Muscle layer of duodenum (tissue), 2 donors: Measurements from ENCODE around the gene P2RY12.

Experiments
- H3K27ac ChIP-seq: one replicate; pipeline ENCODE4 v1.7.0; 2013; ENCODE audit warnings: mild to moderate bottlenecking, low read length
- H3K27me3 ChIP-seq: one replicate; pipeline ENCODE4 v1.7.0; 2013; ENCODE audit warnings: low read depth, mild to moderate bottlenecking, control low read depth, low read length
- H3K36me3 ChIP-seq, 2 donors: one replicate each; pipeline ENCODE4 v1.7.0; 2013; ENCODE audit warnings: low read length in 2 of 2, control low read depth in 1 of 2, mild to moderate bottlenecking in 1 of 2; ENCODE audit not compliant: insufficient read depth in 2 of 2, control insufficient read depth in 1 of 2
- H3K4me1 ChIP-seq, 2 donors: one replicate each; pipeline ENCODE4 v1.7.0; 2013; ENCODE audit warnings: low read length in 2 of 2, mild to moderate bottlenecking in 2 of 2, control low read depth in 1 of 2, moderate library complexity in 1 of 2; ENCODE audit not compliant: insufficient read depth in 2 of 2, control insufficient read depth in 1 of 2
- H3K4me3 ChIP-seq, 2 donors: one replicate each; pipeline ENCODE4 v1.7.0; 2013; ENCODE audit warnings: low read length in 2 of 2, low read depth in 1 of 2, mild to moderate bottlenecking in 1 of 2
- H3K9me3 ChIP-seq, 2 donors: one replicate each; pipeline ENCODE4 v1.7.0; 2013; ENCODE audit warnings: low read length in 2 of 2, control low read depth in 1 of 2, mild to moderate bottlenecking in 1 of 2; ENCODE audit not compliant: control insufficient read depth in 1 of 2
- donor health status: healthy.

P2RY12 gene

DNA sequence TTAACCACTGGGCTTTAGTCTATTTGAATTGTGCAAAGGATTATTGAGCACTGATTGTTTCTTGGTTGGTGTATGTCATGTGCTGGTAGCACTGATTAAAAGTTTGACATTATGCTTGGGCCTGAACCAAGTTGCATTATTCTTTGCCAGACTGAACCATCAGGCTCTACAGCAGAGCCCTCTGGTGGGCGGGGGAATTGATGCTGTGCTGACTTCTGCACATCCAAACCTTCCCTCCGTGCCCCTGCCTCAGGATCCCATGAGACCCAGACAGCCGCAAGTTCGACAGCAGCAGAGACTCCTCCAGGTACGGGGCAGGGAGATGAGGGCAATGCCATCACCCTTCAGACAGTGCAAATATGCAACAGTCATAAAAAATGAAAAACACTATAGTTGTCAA lies 28.4 kb upstream of the P2RY12 start:
- Histone ChIP-seq H3K36me3 (no peaks in the 10 kb centered on the region), H3K4me3 (no peak overlapping the region), H3K27ac (no peak overlapping the region), H3K27me3 (no peaks in the 10 kb centered on the region), H3K4me1 (peaks cover 0 to 7% of the 10 kb centered on the region in 2 donors), H3K9me3 (no peaks in the 10 kb centered on the region)

DNA sequence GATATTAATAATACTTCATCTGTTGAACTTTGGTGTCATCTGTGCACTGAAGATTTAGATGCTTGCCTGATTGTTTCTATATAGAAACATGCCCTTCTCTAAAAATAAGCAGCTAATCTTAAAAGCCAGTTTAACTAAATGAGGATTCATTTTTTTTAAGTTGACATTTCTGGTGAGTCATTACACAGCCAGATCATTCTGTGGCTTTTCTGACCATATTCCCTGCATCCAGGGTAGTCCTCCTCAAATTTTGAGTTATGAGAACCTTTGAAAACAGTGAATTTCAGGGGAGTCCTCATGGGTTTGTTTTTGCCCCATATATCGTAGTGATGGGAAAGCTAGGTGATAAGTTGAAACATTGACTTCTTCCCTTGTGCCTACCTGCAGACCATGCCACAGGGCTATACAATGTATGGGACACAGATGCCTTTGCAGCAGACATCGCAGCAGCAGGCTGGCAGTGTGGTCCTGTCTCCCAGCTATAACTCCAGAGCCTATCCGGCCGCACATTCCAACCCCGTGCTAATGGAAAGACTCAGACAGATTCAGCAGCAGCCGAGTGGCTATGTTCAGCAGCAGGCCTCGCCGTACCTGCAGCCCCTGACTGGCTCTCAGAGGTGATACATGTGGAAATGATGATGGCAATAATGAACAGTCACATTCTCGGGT lies 26.5 kb upstream of the P2RY12 start:
- H3K4me3 ChIP-seq, result no peak overlapping the region
- no peaks in the 10 kb centered on the region for H3K9me3 ChIP-seq
- peaks cover 0 to 7% of the 10 kb centered on the region in 2 donors for H3K4me1 ChIP-seq
- H3K36me3 ChIP-seq, result no peaks in the 10 kb centered on the region
- no peaks in the 10 kb centered on the region for H3K27me3 ChIP-seq
- no peak overlapping the region for H3K27ac ChIP-seq

DNA sequence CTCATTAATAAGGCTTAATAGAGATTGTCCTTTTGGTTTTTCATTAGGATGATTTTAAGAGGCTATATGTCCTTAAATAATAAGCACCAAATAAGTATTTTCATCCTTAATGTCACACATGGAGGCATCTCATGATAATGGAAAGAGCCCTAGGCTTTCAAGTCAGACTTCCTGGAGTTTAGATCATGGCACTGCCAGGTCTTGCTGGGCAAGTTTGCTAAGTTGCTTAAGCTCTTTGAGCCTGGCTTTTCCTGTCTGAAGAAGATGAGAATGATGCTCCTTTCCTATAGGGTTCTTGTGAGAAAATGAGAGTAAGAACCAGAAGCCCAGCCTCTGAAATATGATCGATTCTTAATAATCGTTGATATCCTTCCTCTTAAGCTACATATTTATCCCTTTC lies 23.4 kb upstream of the P2RY12 start:
- Histone ChIP-seq H3K36me3 (no peaks in the 10 kb centered on the region), H3K4me1 (peaks cover 0 to 7% of the 10 kb centered on the region in 2 donors), H3K4me3 (no peak overlapping the region)

DNA sequence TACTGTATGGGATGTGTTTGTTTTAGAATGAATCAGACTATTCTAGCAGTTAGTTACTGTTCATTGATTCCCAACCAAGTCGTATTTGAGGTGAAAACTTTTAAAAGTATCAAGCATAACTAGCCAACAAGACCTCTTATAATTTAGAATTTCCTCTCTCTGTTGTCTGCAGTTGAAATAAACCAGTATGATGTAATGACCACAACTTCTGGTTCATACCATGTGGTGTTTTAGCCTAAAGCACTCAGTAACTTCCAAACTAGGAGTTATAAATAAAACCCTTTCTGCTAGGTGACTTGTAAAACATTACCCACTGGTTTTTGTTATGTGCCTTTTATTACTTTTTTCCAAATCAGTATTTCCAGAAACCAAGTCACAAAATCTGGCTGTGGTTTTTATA lies 19.8 kb upstream of the P2RY12 start:
- Histone ChIP-seq H3K27ac (no peak overlapping the region), H3K9me3 (no peaks in the 10 kb centered on the region), H3K4me3 (no peak overlapping the region), H3K36me3 (no peaks in the 10 kb centered on the region), H3K27me3 (no peaks in the 10 kb centered on the region), H3K4me1 (no peaks in the 10 kb centered on the region)

More for the DNA sequence above, 23.4 kb upstream of the P2RY12 start:
- H3K27ac ChIP-seq, result no peak overlapping the region
- no peaks in the 10 kb centered on the region for H3K27me3 ChIP-seq
- no peaks in the 10 kb centered on the region for H3K9me3 ChIP-seq

DNA sequence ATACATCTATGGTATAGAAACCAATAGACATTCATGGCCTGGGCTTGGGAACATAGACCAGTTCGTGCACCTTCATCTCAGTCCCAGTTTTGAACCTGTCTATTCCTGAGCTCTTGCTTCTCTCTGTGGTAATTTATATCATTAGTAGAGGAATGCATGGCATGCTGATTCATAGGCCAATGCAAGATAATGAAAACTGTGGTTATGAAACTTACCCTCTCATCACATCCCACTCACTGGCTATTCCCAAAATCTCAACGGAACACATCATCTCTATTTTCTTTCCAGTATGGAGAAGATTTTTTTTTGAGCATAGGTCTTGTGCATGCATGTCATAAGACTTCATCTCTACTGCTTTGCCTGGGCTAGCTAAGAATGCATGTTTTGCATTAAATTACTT lies 18.7 kb upstream of the P2RY12 start:
- Histone ChIP-seq H3K36me3 (no peaks in the 10 kb centered on the region), H3K4me3 (no peak overlapping the region), H3K9me3 (no peaks in the 10 kb centered on the region), H3K27ac (no peak overlapping the region), H3K27me3 (no peaks in the 10 kb centered on the region), H3K4me1 (no peaks in the 10 kb centered on the region)

DNA sequence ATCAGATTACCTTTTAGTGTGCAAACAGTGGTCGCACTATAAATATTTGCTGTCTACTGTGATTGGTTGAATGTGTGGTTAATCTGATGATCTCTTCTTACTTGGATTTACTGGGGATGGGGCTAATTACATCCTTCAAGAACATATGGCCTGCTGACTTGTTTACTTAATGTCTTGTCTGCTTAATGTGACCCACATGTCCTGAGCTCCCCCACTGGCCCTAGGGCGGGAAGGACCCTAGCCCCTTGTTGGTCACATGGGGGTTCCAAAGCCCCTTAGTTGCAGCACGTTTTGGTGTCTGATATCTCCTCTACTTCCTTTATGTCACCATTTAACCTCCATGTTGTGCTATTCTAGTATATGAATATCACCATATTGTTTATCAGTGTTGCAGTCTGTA lies 17.8 kb upstream of the P2RY12 start:
- no peaks in the 10 kb centered on the region for H3K9me3 ChIP-seq
- H3K27ac ChIP-seq, result no peak overlapping the region
- H3K4me1 ChIP-seq, result no peaks in the 10 kb centered on the region
- no peak overlapping the region for H3K4me3 ChIP-seq
- H3K36me3 ChIP-seq, result no peaks in the 10 kb centered on the region
- H3K27me3 ChIP-seq, result no peaks in the 10 kb centered on the region

DNA sequence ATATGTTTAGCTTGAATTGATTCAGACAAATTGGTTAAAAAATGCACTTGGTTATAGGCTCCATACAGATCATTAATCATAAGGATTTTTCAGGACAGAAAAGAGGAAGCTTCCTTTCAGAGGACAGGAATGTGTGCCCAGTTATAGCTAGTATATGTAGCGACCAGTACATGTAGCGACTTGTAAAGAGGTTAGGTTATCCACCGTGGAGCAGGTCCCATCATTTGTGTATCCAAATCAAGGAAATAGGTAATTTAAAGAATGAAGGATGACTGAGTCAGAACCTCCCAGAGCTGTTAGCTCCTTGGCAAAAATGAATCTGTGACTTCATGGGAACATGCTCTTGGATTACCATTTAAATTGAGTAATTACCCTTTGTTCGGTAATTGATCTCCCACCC lies 15.8 kb upstream of the P2RY12 start:
- Histone ChIP-seq H3K4me3 (no peak overlapping the region), H3K9me3 (no peaks in the 10 kb centered on the region), H3K27me3 (no peaks in the 10 kb centered on the region), H3K27ac (no peak overlapping the region), H3K36me3 (no peaks in the 10 kb centered on the region), H3K4me1 (no peaks in the 10 kb centered on the region)

DNA sequence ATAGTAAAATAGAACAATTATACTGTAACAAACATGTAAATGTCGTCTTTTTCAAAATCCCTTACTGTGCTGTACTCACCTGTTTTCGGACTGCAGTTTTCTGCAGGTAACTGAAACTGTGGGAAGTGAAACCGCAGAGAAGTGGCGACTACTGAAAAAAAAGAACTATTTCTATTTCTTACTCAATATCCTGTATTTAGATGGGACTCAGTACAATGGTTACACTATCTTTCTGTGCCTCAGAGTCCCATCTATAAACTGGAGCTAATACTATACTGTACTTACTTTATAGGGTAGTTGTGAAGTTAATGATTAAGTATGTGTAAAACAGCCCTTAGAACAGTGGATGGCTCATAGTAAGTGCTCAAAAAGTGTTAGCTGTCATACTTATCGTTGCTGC lies 14.3 kb upstream of the P2RY12 start:
- H3K4me3 ChIP-seq, result no peak overlapping the region
- no peaks in the 10 kb centered on the region for H3K4me1 ChIP-seq
- no peak overlapping the region for H3K27ac ChIP-seq
- H3K27me3 ChIP-seq, result no peaks in the 10 kb centered on the region
- no peaks in the 10 kb centered on the region for H3K36me3 ChIP-seq
- H3K9me3 ChIP-seq, result no peaks in the 10 kb centered on the region

DNA sequence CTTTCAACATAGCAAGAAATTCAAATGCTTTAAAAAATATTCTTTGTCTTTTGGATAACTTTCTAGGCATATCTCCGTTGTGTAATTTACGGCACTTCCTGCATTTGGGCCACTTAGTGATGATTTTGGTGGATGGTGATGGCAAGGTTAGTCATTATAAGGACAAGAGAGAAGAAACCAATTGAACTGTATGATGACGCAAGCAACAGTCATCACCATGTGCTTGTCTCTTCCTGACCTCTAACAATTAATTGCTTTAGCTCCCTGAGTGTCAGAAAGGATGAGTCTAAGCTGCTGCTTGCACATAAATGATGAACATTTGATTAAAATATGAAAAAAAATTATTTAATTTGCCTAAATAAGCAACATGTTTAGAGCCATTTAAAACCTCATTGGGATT lies 11.3 kb upstream of the P2RY12 start:
- H3K4me3 ChIP-seq, result no peak overlapping the region
- no peaks in the 10 kb centered on the region for H3K4me1 ChIP-seq
- no peak overlapping the region for H3K27ac ChIP-seq
- H3K9me3 ChIP-seq, result no peaks in the 10 kb centered on the region
- H3K36me3 ChIP-seq, result no peaks in the 10 kb centered on the region
- H3K27me3 ChIP-seq, result no peaks in the 10 kb centered on the region

DNA sequence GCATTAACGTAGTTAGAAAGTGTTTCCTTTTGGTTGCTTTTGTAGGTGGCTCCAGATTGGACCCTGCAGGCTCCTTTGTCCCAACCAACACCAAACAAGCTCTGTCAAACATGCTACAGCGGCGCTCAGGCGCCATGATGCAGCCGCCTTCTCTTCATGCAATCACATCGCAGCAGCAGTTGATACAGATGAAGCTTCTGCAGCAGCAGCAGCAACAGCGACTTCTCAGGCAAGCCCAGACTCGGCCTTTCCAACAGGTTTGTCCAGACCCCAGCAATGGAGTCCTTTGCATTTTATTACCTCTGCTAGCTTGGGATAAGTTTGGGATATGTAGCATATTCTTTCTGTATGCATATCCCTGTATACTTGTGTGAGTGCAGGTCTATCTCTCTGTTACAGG lies 10.1 kb upstream of the P2RY12 start:
- no peaks in the 10 kb centered on the region for H3K9me3 ChIP-seq
- no peaks in the 10 kb centered on the region for H3K27me3 ChIP-seq
- H3K4me3 ChIP-seq, result no peak overlapping the region
- H3K36me3 ChIP-seq, result no peaks in the 10 kb centered on the region
- no peaks in the 10 kb centered on the region for H3K4me1 ChIP-seq
- no peak overlapping the region for H3K27ac ChIP-seq

DNA sequence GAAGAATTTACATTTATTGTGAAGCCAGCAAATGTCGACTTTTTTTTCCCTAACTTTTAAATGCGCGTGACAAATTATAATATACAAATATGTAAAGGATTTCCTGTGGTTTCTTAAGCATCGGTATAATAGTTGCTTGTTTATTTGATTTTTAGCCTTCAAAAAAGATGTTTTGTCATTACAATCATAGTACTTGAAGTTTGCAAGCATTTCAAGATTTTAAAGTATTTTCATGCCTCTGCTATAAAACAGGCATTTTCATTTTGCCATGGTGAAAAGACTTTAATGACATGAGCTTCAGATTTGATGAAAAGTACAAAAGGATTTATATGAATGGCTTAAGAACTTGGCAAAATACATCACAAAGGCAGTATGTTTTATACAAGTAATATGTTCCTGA lies 9.4 kb upstream of the P2RY12 start:
- Histone ChIP-seq H3K36me3 (no peaks in the 10 kb centered on the region), H3K27ac (no peak overlapping the region), H3K27me3 (no peaks in the 10 kb centered on the region)

DNA sequence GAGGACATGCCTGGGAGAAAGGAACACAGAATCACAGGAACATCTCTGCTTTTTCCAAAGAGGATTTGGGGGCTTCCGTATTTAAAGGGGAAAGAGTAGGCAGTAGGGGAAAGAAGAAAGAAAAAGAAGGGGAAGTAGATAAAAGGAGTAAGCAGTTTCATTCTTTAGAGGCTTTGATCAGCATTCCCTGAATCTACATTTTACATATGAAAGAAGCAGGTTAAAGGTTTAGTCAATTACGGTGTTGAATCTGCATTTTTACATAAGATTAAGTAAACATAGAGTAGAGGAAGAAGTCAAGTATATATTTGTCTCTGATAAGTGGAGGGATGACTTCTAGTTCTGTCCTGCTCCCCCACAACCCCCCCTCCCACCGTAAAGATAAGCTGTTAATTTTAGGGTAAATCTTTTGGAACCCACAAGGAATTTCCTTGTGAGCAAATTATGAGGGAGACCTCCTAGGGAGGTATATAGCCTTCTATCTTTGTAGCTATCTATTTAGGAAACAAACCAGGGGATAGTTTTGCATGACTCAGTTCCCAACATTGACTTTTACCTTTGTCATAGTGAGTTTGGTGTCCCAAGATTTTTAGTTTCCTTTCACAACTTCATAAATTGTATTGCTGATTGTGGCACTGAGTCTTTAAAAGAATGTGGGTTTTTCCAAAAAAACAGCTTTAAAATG lies 8.7 kb upstream of the P2RY12 start:
- Histone ChIP-seq H3K4me1 (no peaks in the 10 kb centered on the region), H3K27me3 (no peaks in the 10 kb centered on the region), H3K36me3 (no peaks in the 10 kb centered on the region), H3K27ac (no peak overlapping the region), H3K4me3 (no peak overlapping the region), H3K9me3 (no peaks in the 10 kb centered on the region)

More for the DNA sequence above, 9.4 kb upstream of the P2RY12 start:
- Histone ChIP-seq H3K9me3 (no peaks in the 10 kb centered on the region), H3K4me3 (no peak overlapping the region), H3K4me1 (no peaks in the 10 kb centered on the region)
